HFF-Myc (cell line): Measurements from ENCODE around the gene NUDT8.

Experiments used
- DNase-seq: peaks from one replicate; pipeline ENCODE4 v3.0.0-alpha.2; 2011; ENCODE audit warnings: low read depth; ENCODE audit errors: extremely low read depth
- H3K4me3 ChIP-seq: replicated peaks from 2 replicates; pipeline ENCODE4 v1.5.1; 2011; ENCODE audit warnings: low read depth, mild to moderate bottlenecking, control low read depth, low read length
- CTCF ChIP-seq: IDR thresholded peaks from 2 replicates; pipeline ENCODE4 v1.5.1; 2012; ENCODE audit warnings: mild to moderate bottlenecking, low read depth, low read length, control low read depth; ENCODE audit errors: missing control alignments

The NUDT8 gene

GRCh38 chr11:67657300-67657699, 27.6 kb upstream of the NUDT8 start:
- no peak overlapping the region for H3K4me3 ChIP-seq
- TF ChIP-seq CTCF: no peak
- no peak for DNase-seq

GRCh38 chr11:67656278-67656922, 26.7 kb upstream of the NUDT8 start:
- no peak for DNase-seq
- no peak for TF ChIP-seq CTCF
- no peak overlapping the region for H3K4me3 ChIP-seq

- DNase-seq: no peak
- no peak overlapping the region for H3K4me3 ChIP-seq
- TF ChIP-seq CTCF: no peak
These were observed 24.5 kb upstream of the NUDT8 start for GRCh38 chr11:67654225-67654624.

- H3K4me3 ChIP-seq: no peak overlapping the region
- TF ChIP-seq CTCF: no peak
- DNase-seq: no peak
These were observed 23.5 kb upstream of the NUDT8 start for GRCh38 chr11:67652965-67653845.

GRCh38 chr11:67651976-67652781, 22.4 kb upstream of the NUDT8 start:
- no peak for DNase-seq
- no peak overlapping the region for H3K4me3 ChIP-seq
- TF ChIP-seq CTCF: no peak

GRCh38 chr11:67649634-67650510, 20.1 kb upstream of the NUDT8 start:
- no peak for TF ChIP-seq CTCF
- DNase-seq: no peak
- H3K4me3 ChIP-seq: no peak overlapping the region
